HG03039 (cell line): ENCODE measurements around the gene KIF1C.
"Not testable (repeated sequence)": the region's sequence is repeated elsewhere in the genome, so short reads cannot be mapped to it uniquely, and the experiment has no call there.

Source experiments
- ATAC-seq: cut with Tn5 transposase; IDR thresholded peaks from one replicate; pipeline ENCODE4 v1.9.1; 2021; ENCODE audit warnings: mild to moderate bottlenecking, moderate library complexity; ENCODE audit not compliant: unreplicated experiment

Gene KIF1C

GRCh38 chr17:4999430-5000093, 1.8 kb downstream of the KIF1C start:
- no peak for ATAC-seq

- ATAC-seq = no peak
Measured at GRCh38 chr17:5000237-5000639, 2.5 kb downstream of the KIF1C start.

- ATAC-seq = no peak
Measured at GRCh38 chr17:5002121-5002788, 4.5 kb downstream of the KIF1C start.

GRCh38 chr17:5003214-5003867, 5.6 kb downstream of the KIF1C start:
- no peak for ATAC-seq

GRCh38 chr17:5011928-5012327, 14.2 kb downstream of the KIF1C start:
- ATAC-seq = no peak

- ATAC-seq = no peak
Measured at GRCh38 chr17:5014357-5014756, 16.6 kb downstream of the KIF1C start.

- ATAC-seq = no peak
Measured at GRCh38 chr17:5019475-5019956, 21.8 kb downstream of the KIF1C start.

GRCh38 chr17:5020502-5021023, 22.8 kb downstream of the KIF1C start:
- no peak for ATAC-seq

- ATAC-seq = no peak
Measured at GRCh38 chr17:5022171-5022711, 24.5 kb downstream of the KIF1C start.

- ATAC-seq = no peak
Measured at GRCh38 chr17:5023588-5024147, 25.9 kb downstream of the KIF1C start.

GRCh38 chr17:5024604-5025003, 26.9 kb downstream of the KIF1C start:
- no peak for ATAC-seq

GRCh38 chr17:5027299-5027698, 29.5 kb downstream of the KIF1C start:
- no peak for ATAC-seq

GRCh38 chr17:5027916-5028315, 30.2 kb downstream of the KIF1C start:
- no peak for ATAC-seq

- ATAC-seq = not testable (repeated sequence)
Measured at GRCh38 chr17:5030168-5030567, 32.4 kb downstream of the KIF1C start.

- peak; percentile 78 for ATAC-seq
Measured at GRCh38 chr17:5031365-5032082, 33.8 kb downstream of the KIF1C start.

GRCh38 chr17:5032865-5033264, 35.1 kb downstream of the KIF1C start:
- ATAC-seq = no peak

GRCh38 chr17:5033352-5034015, 35.7 kb downstream of the KIF1C start:
- ATAC-seq = no peak

- ATAC-seq = no peak
Measured at GRCh38 chr17:5034063-5034462, 36.3 kb downstream of the KIF1C start.

GRCh38 chr17:5034651-5035050, 36.9 kb downstream of the KIF1C start:
- no peak for ATAC-seq

- no peak for ATAC-seq
Measured at GRCh38 chr17:5035315-5035714, 37.6 kb downstream of the KIF1C start, which contains the start of gene SLC52A1. TSS of gene SLC52A1 (minus strand) at chr17:5035426. CDS start at chr17:5034606, 820 bp downstream.
